Fibroblast of the aortic adventitia (primary cell): Measurements from ENCODE around the gene PRKN. TPM values are rescaled to one million over a fixed set of nuclear protein-coding genes. Genes with fewer than 3 reads are reported as not detected.

ENCODE experiments used
- DNase-seq: peaks from one replicate; pipeline ENCODE4 v3.0.0-alpha.2; 2010; ENCODE audit warnings: low read depth
- H3K4me3 ChIP-seq: 2 replicates; pipeline ENCODE4 v1.5.1; 2011; ENCODE audit warnings: low read depth, mild to moderate bottlenecking, control low read depth, low read length, moderate library complexity
- total RNA-seq: library from RNA; depleted of rRNA; stranded (reverse); fragments of >200 nt; gene quantifications from 2 replicates; pipeline ENCODE4 v1.2.3, GENCODE V29; 2012; ENCODE audit warnings: low replicate concordance
- TF ChIP-seq, protein P1 (sequence below): IDR thresholded peaks from 2 replicates; pipeline ENCODE4 v1.5.1; 2011; ENCODE audit warnings: mild to moderate bottlenecking, low read length, control low read depth, inconsistent platforms; ENCODE audit not compliant: insufficient read depth

Gene PRKN
- total RNA-seq, 1 donor, result 2.0 TPM

DNA sequence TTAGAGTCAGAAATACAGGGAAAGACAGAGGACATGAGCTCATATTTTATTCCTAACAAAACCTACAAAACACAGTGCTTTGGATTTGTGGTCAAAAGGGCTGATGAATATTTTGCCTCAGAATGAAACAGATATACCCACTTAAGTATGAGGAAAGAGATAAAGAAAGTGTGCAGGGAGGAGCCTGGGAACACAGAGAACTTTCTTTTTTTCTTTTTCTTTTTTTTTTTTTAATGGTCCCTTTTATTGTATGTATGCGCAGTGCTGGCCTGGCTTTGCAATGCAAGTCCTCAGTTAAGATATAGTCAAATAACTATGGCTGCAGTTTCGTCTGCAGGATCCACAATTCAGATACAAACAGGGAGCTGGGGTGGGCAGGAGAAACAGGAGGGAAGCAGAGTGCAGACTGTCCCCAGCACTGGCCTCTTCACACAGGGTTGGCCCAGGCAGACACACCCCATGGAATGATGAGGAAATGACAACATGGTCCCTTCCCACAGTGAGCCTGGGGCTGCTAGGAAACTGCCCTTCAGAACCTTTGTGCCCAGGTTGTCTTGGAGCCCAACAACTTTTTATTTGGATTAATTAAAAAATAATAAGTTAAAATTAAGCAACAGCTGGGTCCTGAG is 823.9 kb downstream of the PRKN start:
- TF ChIP-seq, protein P1, sequence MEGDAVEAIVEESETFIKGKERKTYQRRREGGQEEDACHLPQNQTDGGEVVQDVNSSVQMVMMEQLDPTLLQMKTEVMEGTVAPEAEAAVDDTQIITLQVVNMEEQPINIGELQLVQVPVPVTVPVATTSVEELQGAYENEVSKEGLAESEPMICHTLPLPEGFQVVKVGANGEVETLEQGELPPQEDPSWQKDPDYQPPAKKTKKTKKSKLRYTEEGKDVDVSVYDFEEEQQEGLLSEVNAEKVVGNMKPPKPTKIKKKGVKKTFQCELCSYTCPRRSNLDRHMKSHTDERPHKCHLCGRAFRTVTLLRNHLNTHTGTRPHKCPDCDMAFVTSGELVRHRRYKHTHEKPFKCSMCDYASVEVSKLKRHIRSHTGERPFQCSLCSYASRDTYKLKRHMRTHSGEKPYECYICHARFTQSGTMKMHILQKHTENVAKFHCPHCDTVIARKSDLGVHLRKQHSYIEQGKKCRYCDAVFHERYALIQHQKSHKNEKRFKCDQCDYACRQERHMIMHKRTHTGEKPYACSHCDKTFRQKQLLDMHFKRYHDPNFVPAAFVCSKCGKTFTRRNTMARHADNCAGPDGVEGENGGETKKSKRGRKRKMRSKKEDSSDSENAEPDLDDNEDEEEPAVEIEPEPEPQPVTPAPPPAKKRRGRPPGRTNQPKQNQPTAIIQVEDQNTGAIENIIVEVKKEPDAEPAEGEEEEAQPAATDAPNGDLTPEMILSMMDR, result no peak
- no peak for DNase-seq

DNA sequence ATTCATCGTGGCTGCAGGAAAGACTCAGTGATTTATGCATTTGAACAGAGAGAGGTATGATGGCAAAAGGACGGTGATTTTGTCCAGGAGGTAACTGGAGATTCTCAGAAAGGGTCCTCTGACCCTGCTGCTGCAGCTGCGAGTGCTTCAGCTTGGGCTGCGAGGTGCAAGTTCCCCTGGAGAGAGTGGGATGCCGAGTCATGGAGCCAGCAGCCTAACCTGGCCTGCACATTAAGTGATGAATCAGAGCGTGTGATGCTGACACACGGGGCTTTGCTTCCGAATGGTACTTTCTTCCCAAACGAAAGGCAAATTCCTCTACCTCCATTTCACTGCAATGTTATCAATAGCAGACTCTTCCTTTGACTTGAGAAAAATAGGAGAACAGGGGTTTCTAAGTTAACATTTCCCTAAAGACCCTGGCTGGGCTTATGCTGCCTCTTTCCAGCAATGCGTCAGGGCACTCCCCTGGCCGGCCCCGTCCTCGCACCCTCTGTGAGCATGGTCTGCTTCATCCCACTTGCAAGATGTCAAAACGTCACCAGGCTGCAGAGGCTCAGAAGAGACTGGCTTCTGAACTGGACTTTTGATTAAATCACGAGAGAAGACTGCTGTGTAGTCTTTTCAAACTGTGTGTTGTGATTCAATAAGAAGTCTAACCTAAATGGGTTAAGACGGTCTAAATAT is 825.7 kb downstream of the PRKN start:
- no peak for DNase-seq
- no peak overlapping the region for H3K4me3 ChIP-seq
- TF ChIP-seq, protein P1, result no peak

More for the DNA sequence above, 823.9 kb downstream of the PRKN start:
- H3K4me3 ChIP-seq, result no peak overlapping the region

DNA sequence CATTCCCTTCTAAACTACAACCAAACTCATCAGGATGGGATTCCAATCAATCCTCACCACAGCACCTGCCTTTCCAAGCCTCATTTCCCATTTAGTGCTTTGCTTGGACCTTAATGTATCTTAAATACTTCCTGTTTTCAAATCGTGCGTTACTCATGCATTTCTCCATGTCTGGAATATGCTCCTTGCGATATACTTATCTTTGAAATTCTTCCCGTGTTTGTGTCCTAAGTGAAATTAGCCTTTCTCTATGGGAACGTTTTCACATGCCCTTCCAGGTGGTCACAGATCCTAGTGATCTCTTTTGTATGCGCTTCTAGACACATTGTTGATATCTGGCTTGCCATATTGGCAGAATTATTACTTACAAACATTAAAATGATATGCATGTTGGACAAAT is 833.1 kb downstream of the PRKN start:
- no peak for DNase-seq
- TF ChIP-seq, protein P1, result no peak
- no peak overlapping the region for H3K4me3 ChIP-seq

DNA sequence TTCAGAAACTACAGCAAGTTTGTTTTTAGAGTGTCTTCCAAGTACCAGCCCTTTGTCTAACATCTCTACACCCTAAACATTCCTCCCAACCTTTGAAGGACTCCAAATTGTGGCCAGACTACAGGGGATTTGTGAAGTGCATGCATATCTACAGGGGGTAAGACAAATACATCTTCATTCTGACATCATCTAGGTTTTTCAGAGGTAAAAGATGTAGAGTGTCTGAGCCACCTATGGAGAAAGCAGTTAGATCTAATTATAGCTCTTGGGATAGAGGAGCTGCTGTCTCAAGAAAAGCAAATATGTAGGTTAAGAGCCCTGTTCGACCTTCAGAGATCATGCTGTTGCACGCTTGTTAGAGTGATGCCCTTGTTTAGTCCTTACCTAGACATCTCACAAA is 836.0 kb downstream of the PRKN start:
- TF ChIP-seq, protein P1, result no peak
- no peak overlapping the region for H3K4me3 ChIP-seq

DNA sequence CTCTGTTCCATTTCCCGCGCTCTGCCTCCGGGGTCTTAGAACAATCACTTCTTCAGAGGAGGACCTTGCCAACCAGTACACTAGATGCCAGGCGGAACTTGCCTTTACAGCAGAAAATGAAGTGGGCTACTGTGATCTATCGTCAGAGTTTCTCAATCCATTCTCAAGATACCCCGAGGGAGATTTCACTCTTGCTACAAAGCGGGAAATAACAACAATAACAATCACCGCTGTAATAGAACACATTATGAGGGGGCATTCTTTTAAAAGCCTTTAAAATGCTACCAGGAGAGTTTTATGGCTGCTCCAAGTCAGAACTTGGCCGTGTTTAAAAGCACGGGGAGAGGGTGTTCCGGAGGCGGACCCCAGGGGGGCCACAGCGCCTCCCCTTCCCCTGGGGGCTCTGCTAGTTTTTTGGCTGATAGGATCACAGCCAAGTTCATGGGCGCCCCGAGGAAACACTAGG is 836.7 kb downstream of the PRKN start:
- H3K4me3 ChIP-seq, result no peak overlapping the region
- TF ChIP-seq, protein P1, result no peak
- no peak for DNase-seq

More for the DNA sequence above, 836.0 kb downstream of the PRKN start:
- DNase-seq, result no peak

DNA sequence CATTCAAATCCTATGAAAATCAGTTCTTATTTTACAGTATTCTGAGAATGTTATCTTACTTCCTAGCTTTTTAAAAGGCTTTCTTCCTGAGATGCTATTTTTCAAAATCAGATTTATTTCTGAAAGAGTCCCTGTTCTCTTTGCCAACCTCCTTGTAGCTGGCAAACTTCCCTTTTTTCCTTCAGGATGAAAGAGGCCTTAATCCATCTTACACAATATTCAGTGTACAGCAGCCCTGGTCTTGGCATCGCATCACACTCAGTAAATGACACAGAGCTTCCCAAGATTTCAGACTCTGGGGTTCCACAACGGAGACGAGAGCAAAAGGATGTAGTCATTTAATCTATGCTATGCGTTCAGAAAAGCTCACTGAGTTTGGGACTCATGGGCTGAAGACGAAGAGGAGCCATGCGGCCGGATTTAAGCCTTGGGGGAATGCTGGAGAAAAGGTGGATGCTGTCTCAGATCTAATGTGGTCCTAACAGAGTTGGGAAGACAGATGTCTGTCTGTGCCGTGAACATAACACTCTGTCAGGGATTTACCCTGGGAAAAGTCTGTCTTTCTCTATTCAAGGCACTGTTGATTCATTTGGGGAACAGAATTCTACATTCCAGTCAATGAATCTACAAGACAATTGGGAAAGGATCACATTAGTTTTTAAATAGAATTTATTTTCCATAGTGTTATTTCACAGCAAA is 837.3 kb downstream of the PRKN start:
- TF ChIP-seq, protein P1, result no peak
- no peak overlapping the region for H3K4me3 ChIP-seq
- DNase-seq, result no peak
